K562 (cell line): ENCODE data around the gene NECTIN4. TPM values are rescaled to one million over a fixed set of nuclear protein-coding genes. Genes with fewer than 3 reads are reported as not detected.

Experiments used
- ATAC-seq: fragments of 200-7000 bp; cut with Tn5 transposase; 3 replicates; pipeline ENCODE4 v1.9.1; 2020; ENCODE audit warnings: moderate library complexity
- BruUV-seq: library from RNA; stranded (reverse); fragments of 400-500 nt; replicated peaks from 2 replicates; lab custom pipeline; 2021; lab: Mats Ljungman, UMichigan
- CTCF ChIA-PET: fragments of 300-600 bp; formaldehyde crosslinking; extraction: SDS; loops from one replicate; lab custom pipeline; 2021; ENCODE audit warnings: low intra/inter-chr PET ratio; lab: Yijun Ruan, JAX
- POLR2A ChIA-PET: fragments of 300-600, 350-650 bp; sonication (Branson Sonifier 250); formaldehyde crosslinking; extraction: SDS; loops from one replicate; lab custom pipeline; 2021; ENCODE audit warnings: antibody characterized with exemption, inconsistent platforms; lab: Yijun Ruan, JAX
- DNase-seq, 4 experiments: peaks; one replicate each; pipeline versions ENCODE4 v3.0.0 to v3.0.0-alpha.2; 2011 to 2018; ENCODE audit warnings: low spot score in 3 of 4, mixed read lengths in 3 of 4; ENCODE audit errors: extremely low read depth in 1 of 4
- FAIRE-seq: peaks from 2 replicates; lab custom pipeline; 2011; peaks lifted over from hg19 to GRCh38; lab: Jason Lieb, UNC
- H2AFZ ChIP-seq: 2 replicates; pipeline ENCODE4 v1.6.0; 2011; ENCODE audit warnings: low read depth, low read length, control low read depth, inconsistent platforms
- H3K27ac ChIP-seq: fragments of 200-600 bp; 3 replicates; pipeline ENCODE4 v1.8.0; 2011; ENCODE audit warnings: low read depth, mild to moderate bottlenecking, control low read depth, inconsistent platforms, low read length, moderate library complexity, mixed read lengths; ENCODE audit errors: extremely low read depth
- H3K27me3 ChIP-seq, 2 experiments: fragments of 300-600 bp in 1 of 2; 2 replicates in 1 of 2; 3 replicates in 1 of 2; pipeline versions ENCODE4 v1.6.0 to v1.8.0; 2011; ENCODE audit warnings: inconsistent platforms in 2 of 2, low read length in 2 of 2, mild to moderate bottlenecking in 1 of 2, mixed read lengths in 1 of 2, moderate library complexity in 1 of 2; ENCODE audit not compliant: control insufficient read depth in 2 of 2, insufficient read depth in 2 of 2
- H3K36me3 ChIP-seq: fragments of 300-600 bp; 3 replicates; pipeline ENCODE4 v1.8.0; 2011; ENCODE audit warnings: mild to moderate bottlenecking, low read length, inconsistent platforms; ENCODE audit not compliant: control insufficient read depth, insufficient read depth
- H3K4me1 ChIP-seq, 2 experiments: fragments of 200-600 bp in 1 of 2; replicated peaks in 1 of 2; 2 replicates in 1 of 2; 3 replicates in 1 of 2; pipeline versions ENCODE4 v1.5.1 to v1.8.0; 2011; ENCODE audit warnings: inconsistent platforms in 2 of 2, low read length in 2 of 2, mild to moderate bottlenecking in 1 of 2, mixed read lengths in 1 of 2, moderate library complexity in 1 of 2; ENCODE audit not compliant: control insufficient read depth in 2 of 2, insufficient read depth in 2 of 2
- H3K4me2 ChIP-seq: 2 replicates; pipeline ENCODE4 v1.6.1; 2011; ENCODE audit warnings: low read length, control low read depth, inconsistent platforms, mixed read lengths; ENCODE audit not compliant: insufficient read depth
- H3K4me3 ChIP-seq: fragments of 200-600 bp; sonication (generic), shearing (Covaris generic); 2 replicates; pipeline ENCODE4 v1.5.1; 2016; ENCODE audit warnings: control low read depth, inconsistent platforms
- H3K79me2 ChIP-seq: fragments of 200-600 bp; 3 replicates; pipeline ENCODE4 v1.8.0; 2011; ENCODE audit warnings: low read length, inconsistent platforms; ENCODE audit not compliant: control insufficient read depth, insufficient read depth
- H3K9ac ChIP-seq, 2 experiments: 2 replicates each; pipeline versions ENCODE4 v1.6.0 to v1.6.1; 2011; ENCODE audit warnings: low read depth in 2 of 2, low read length in 2 of 2, control low read depth in 1 of 2, inconsistent platforms in 1 of 2, mild to moderate bottlenecking in 1 of 2, mixed read lengths in 1 of 2; ENCODE audit not compliant: insufficient read depth in 1 of 2
- H3K9me1 ChIP-seq: one replicate; pipeline ENCODE4 v1.6.0; 2011; ENCODE audit warnings: inconsistent platforms, mild to moderate bottlenecking, low read length, moderate library complexity; ENCODE audit not compliant: control insufficient read depth, insufficient read depth
- H3K9me3 ChIP-seq: replicated peaks from 2 replicates; pipeline ENCODE4 v1.5.1; 2011; ENCODE audit warnings: low read depth, low read length, inconsistent platforms; ENCODE audit not compliant: control insufficient read depth, insufficient read depth
- H4K20me1 ChIP-seq: replicated peaks from 2 replicates; pipeline ENCODE4 v1.6.1; 2011; ENCODE audit warnings: low read length, inconsistent platforms, mixed read lengths; ENCODE audit not compliant: control insufficient read depth, insufficient read depth
- ETV5 ChIP-seq: sonication (generic); formaldehyde crosslinking; IDR thresholded peaks from 2 replicates; pipeline ENCODE4 v1.4.0; 2020; ENCODE audit warnings: low read depth, mild to moderate bottlenecking, missing genetic modification reagents
- JUND ChIP-seq, 2 experiments: IDR thresholded peaks; 2 replicates in 1 of 2; 3 replicates in 1 of 2; pipeline ENCODE4 v1.6.1; 2011; ENCODE audit warnings: borderline replicate concordance in 2 of 2, low read depth in 2 of 2, low read length in 2 of 2, improper control_type of control experiment in 1 of 2, missing biosample characterization in 1 of 2, missing genetic modification characterization in 1 of 2, missing genetic modification reagents in 1 of 2
- ZKSCAN3 ChIP-seq: fragments of 250-450 bp; sonication (Bioruptor Pico); IDR thresholded peaks from 2 replicates; pipeline ENCODE4 v1.4.0; 2020
- ZNF239 ChIP-seq: fragments of 250-450 bp; sonication (Bioruptor Pico); IDR thresholded peaks from 2 replicates; pipeline ENCODE4 v1.4.0; 2020; ENCODE audit warnings: mild to moderate bottlenecking
- WGBS: fragments of 100-300 bp; shearing (Covaris generic); methylation state at CpG from one replicate; pipeline ENCODE4 v1.1.6; 2016; ENCODE audit warnings: low coverage, mixed read lengths; ENCODE audit not compliant: insufficient coverage; ENCODE audit errors: missing lambda C conversion rate; 5-methylcytosine and 5-hydroxymethylcytosine counted together
- in situ Hi-C: fragments of 300-500 bp; cut with MboI; formaldehyde crosslinking; loops from 4 replicates; pipeline ENCODE4 v1.15.0; 2018; ENCODE audit warnings: inconsistent platforms, mixed read lengths
- intact Hi-C: fragments of 100-400 bp; cut with micrococcal nuclease; formaldehyde crosslinking; loops from 2 replicates; pipeline ENCODE4 v1.14.2; 2022
- polyA plus RNA-seq, 8 experiments: library from polyadenylated mRNA; depleted of rRNA in 4 of 8; stranded (reverse) in 5 of 8; unstranded in 3 of 8; fragments of >200 nt; fragmentation: Nextera tagmentation in 2 of 8; fragmentation: Illumina TruSeq in 1 of 8; extraction: Ambion mirVana in 2 of 8; extraction: Trizol in 1 of 8; gene quantifications; 2 replicates each; pipeline versions ENCODE4 v1.2.1 to v1.2.3, GENCODE V29; 2011 to 2014; ENCODE audit warnings: inconsistent platforms in 1 of 8, missing spikeins in 1 of 8
- total RNA-seq, 7 experiments: library from RNA; depleted of rRNA in 6 of 7; stranded (reverse); fragments of >200 nt in 6 of 7; fragmentation: Illumina TruSeq in 2 of 7; extraction: Trizol in 2 of 7; gene quantifications; 2 replicates each; pipeline versions ENCODE4 v1.2.1 to v1.2.3, GENCODE V29; 2011 to 2021; ENCODE audit warnings: low replicate concordance in 1 of 7
- TF ChIP-seq, protein P1 (sequence below): IDR thresholded peaks from 2 replicates; pipeline ENCODE4 v1.6.1; 2016; ENCODE audit warnings: missing genetic modification characterization, missing compliant biosample characterization

Gene NECTIN4
- total and polyA plus RNA-seq, 9 of the 15 experiments (the other 6 are each of a cell fraction or from before 2014, with no cell fraction given): 0.01 to 0.09 TPM; not detected in 7

DNA sequence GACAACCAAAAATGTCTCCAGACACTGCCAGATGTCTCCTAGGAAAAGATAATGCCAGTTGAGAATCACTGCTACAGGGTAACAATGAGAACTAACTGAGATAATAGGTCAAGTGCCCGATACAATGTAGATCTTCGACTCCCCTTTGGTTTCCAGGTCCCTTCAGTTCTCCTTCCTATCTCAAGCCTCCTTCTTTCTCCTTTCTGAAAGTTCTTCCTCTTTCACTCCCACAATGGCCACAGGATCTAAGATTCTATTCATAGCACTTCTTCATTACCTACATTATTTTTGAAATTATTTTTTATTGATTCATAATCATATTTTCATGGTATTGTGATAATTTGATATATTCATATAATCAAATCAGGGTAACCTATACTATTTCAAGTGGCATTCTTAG, 22.2 kb upstream of the NECTIN4 start:
- Histone ChIP-seq H3K36me3 (peaks cover 81% of the 10 kb centered on the region), H4K20me1 (no peaks in the 10 kb centered on the region; the same call in 1 of the 2 replicates), H2AFZ (no peak overlapping the region), H3K27ac (peak overlapping the region; percentile 2; the same call in 1 of the 3 replicates), H3K4me2 (no peak overlapping the region), H3K9ac (no peak overlapping the region), H3K4me3 (no peak overlapping the region), H3K79me2 (peaks cover 95% of the 10 kb centered on the region), H3K9me1 (no peaks in the 10 kb centered on the region), H3K9me3 (no peaks in the 10 kb centered on the region), H3K4me1 (peaks cover 8 to 28% of the 10 kb centered on the region in 2 experiments), H3K27me3 (no peaks in the 10 kb centered on the region)
- no TSS peak for BruUV-seq
- intact Hi-C loops: no loop called here
- no peak for ATAC-seq
- no peak for DNase-seq
- in situ Hi-C loops: no loop called here
- no peak for FAIRE-seq
- TF ChIP-seq ZNF239 (CRISPR knock-in tag) (no peak), ZKSCAN3 (CRISPR knock-in tag) (no peak), ETV5 (no peak), JUND (IDR thresholded peaks at IDR 0.05; ENCODE audit: borderline replicate concordance, low read depth, low read length) (no peak), JUND (tag; IDR thresholded peaks at IDR 0.05; ENCODE audit: borderline replicate concordance, low read depth, low read length) (no peak)
- TF ChIP-seq, protein P1, sequence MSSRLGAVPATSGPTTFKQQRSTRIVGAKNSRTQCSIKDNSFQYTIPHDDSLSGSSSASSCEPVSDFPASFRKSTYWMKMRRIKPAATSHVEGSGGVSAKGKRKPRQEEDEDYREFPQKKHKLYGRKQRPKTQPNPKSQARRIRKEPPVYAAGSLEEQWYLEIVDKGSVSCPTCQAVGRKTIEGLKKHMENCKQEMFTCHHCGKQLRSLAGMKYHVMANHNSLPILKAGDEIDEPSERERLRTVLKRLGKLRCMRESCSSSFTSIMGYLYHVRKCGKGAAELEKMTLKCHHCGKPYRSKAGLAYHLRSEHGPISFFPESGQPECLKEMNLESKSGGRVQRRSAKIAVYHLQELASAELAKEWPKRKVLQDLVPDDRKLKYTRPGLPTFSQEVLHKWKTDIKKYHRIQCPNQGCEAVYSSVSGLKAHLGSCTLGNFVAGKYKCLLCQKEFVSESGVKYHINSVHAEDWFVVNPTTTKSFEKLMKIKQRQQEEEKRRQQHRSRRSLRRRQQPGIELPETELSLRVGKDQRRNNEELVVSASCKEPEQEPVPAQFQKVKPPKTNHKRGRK (tag): no peak
- POLR2A ChIA-PET: interaction anchor here (0.8 to 1.4 kb wide), 2 partner anchors 10 to 430 kb away, joined by 3 to 5 read pairs; no protein-coding TSS in a partner anchor
- CTCF ChIA-PET: interaction anchor here (0.6 kb wide), 1 partner anchor 111 kb away, joined by 3 read pairs; no protein-coding TSS in a partner anchor
- 71% methylated on average over 2 of the region's 2 CpGs for WGBS
